Progenitor cell of endocrine pancreas (in vitro differentiated cells): Measurements from ENCODE around the gene INTS3. TPM values are rescaled to one million over a fixed set of nuclear protein-coding genes. Genes with fewer than 3 reads are reported as not detected.
A peak's percentile ranks its signal among the peaks of the same experiment; 100 is the strongest.
"Not testable (repeated sequence)": the region's sequence is repeated elsewhere in the genome, so short reads cannot be mapped to it uniquely, and the experiment has no call there.

ENCODE experiments used
- DNase-seq: peaks from one replicate; pipeline ENCODE4 v3.0.0; 2021; ENCODE audit warnings: low spot score; ENCODE audit not compliant: unreplicated experiment
- H3K27ac Mint-ChIP-seq: 2 replicates; pipeline ENCODE4 v1.8.0; 2021; ENCODE audit warnings: mild to moderate bottlenecking, moderate library complexity, mixed read lengths
- H3K27me3 Mint-ChIP-seq: 2 replicates; pipeline ENCODE4 v1.8.0; 2021; ENCODE audit warnings: mixed read lengths
- H3K36me3 Mint-ChIP-seq: 2 replicates; pipeline ENCODE4 v1.8.0; 2022; ENCODE audit warnings: mixed read lengths; ENCODE audit not compliant: insufficient read depth
- H3K4me1 Mint-ChIP-seq: 2 replicates; pipeline ENCODE4 v1.8.0; 2021; ENCODE audit warnings: low read depth, mixed read lengths
- H3K4me3 Mint-ChIP-seq: 2 replicates; pipeline ENCODE4 v1.8.0; 2021; ENCODE audit warnings: low read depth, mild to moderate bottlenecking, moderate library complexity, mixed read lengths
- H3K9me3 Mint-ChIP-seq: 2 replicates; pipeline ENCODE4 v1.8.0; 2021; ENCODE audit warnings: low read depth, mixed read lengths
- total RNA-seq: library from RNA; stranded (reverse); gene quantifications from 2 replicates; pipeline ENCODE4 v1.2.1, GENCODE V29; 2021
- TF ChIP-seq, protein P1 (sequence below): fragments of 200-600 bp; sonication (generic); IDR thresholded peaks from one replicate; pipeline ENCODE4 v1.5.0; 2021; ENCODE audit warnings: antibody characterized with exemption, mild to moderate bottlenecking; ENCODE audit not compliant: unreplicated experiment

INTS3 gene
- total RNA-seq, 1 donor from 2014 or later: 152 TPM

GRCh38 chr1:153717330-153717729 lies 10.5 kb upstream of the INTS3 start:
- Mint-ChIP-seq H3K36me3 (no peaks in the 10 kb centered on the region), H3K9me3 (no peaks in the 10 kb centered on the region), H3K27me3 (no peaks in the 10 kb centered on the region), H3K4me3 (no peak overlapping the region), H3K4me1 (peaks cover 3% of the 10 kb centered on the region), H3K27ac (no peak overlapping the region)
- DNase-seq: no peak
- TF ChIP-seq, protein P1, sequence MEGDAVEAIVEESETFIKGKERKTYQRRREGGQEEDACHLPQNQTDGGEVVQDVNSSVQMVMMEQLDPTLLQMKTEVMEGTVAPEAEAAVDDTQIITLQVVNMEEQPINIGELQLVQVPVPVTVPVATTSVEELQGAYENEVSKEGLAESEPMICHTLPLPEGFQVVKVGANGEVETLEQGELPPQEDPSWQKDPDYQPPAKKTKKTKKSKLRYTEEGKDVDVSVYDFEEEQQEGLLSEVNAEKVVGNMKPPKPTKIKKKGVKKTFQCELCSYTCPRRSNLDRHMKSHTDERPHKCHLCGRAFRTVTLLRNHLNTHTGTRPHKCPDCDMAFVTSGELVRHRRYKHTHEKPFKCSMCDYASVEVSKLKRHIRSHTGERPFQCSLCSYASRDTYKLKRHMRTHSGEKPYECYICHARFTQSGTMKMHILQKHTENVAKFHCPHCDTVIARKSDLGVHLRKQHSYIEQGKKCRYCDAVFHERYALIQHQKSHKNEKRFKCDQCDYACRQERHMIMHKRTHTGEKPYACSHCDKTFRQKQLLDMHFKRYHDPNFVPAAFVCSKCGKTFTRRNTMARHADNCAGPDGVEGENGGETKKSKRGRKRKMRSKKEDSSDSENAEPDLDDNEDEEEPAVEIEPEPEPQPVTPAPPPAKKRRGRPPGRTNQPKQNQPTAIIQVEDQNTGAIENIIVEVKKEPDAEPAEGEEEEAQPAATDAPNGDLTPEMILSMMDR: no peak

- TF ChIP-seq, protein P1: no peak
- no peak for DNase-seq
- Mint-ChIP-seq H3K36me3 (no peaks in the 10 kb centered on the region), H3K4me1 (peaks cover 14% of the 10 kb centered on the region), H3K27me3 (no peaks in the 10 kb centered on the region), H3K27ac (no peak overlapping the region), H3K4me3 (no peak overlapping the region), H3K9me3 (no peaks in the 10 kb centered on the region)
Measured at GRCh38 chr1:153723687-153724086, 4.2 kb upstream of the INTS3 start.

- H3K27me3 Mint-ChIP-seq, H3K36me3 Mint-ChIP-seq, H3K9me3 Mint-ChIP-seq, H3K27ac Mint-ChIP-seq, DNase-seq, H3K4me3 Mint-ChIP-seq: not testable (repeated sequence)
- peaks cover 21% of the 10 kb centered on the region for H3K4me1 Mint-ChIP-seq
Measured at GRCh38 chr1:153724634-153725033, 3.2 kb upstream of the INTS3 start.

GRCh38 chr1:153728305-153729066 lies 636 bp downstream of the INTS3 start:
- H3K27ac Mint-ChIP-seq: peak overlapping the region; percentile 96

GRCh38 chr1:153730468-153730988 lies 2.7 kb downstream of the INTS3 start:
- TF ChIP-seq, protein P1: no peak
- Mint-ChIP-seq H3K9me3 (no peaks in the 10 kb centered on the region), H3K27me3 (no peaks in the 10 kb centered on the region), H3K4me1 (peaks cover 50% of the 10 kb centered on the region), H3K36me3 (peaks cover 8% of the 10 kb centered on the region), H3K4me3 (peak overlapping the region; percentile 49), H3K27ac (no peak overlapping the region)
- no peak for DNase-seq

More at GRCh38 chr1:153728305-153729066, 636 bp downstream of the INTS3 start:
- Mint-ChIP-seq H3K9me3 (no peaks in the 10 kb centered on the region), H3K36me3 (peaks cover 4% of the 10 kb centered on the region), H3K4me3 (peak overlapping the region; percentile 95), H3K4me1 (peaks cover 35% of the 10 kb centered on the region), H3K27me3 (no peaks in the 10 kb centered on the region)
- DNase-seq: peak; percentile 26
- TF ChIP-seq, protein P1: no peak

- Mint-ChIP-seq H3K9me3 (no peaks in the 10 kb centered on the region), H3K4me3 (peak overlapping the region; percentile 16), H3K27ac (peak overlapping the region; percentile 78), H3K4me1 (peaks cover 34% of the 10 kb centered on the region), H3K27me3 (no peaks in the 10 kb centered on the region), H3K36me3 (peaks cover 11% of the 10 kb centered on the region)
- TF ChIP-seq, protein P1: no peak
- no peak for DNase-seq
Measured at GRCh38 chr1:153733970-153734369, 6.1 kb downstream of the INTS3 start.
